Ishikawa (cell line): ENCODE data around the gene TMEM214.

Source experiments
- CEBPB ChIP-seq: IDR thresholded peaks from 2 replicates; pipeline ENCODE4 v1.6.1; 2012
- CREB1 ChIP-seq: IDR thresholded peaks from 2 replicates; pipeline ENCODE4 v1.6.1; 2012; ENCODE audit warnings: low read depth
- EGR1 ChIP-seq: IDR thresholded peaks from 2 replicates; pipeline ENCODE4 v1.6.1; 2012
- EP300 ChIP-seq: IDR thresholded peaks from 2 replicates; pipeline ENCODE4 v1.6.1; 2012; ENCODE audit warnings: borderline replicate concordance
- FOXM1 ChIP-seq: IDR thresholded peaks from 2 replicates; pipeline ENCODE4 v1.6.1; 2012; ENCODE audit warnings: low read depth, borderline replicate concordance
- MAX ChIP-seq: IDR thresholded peaks from 2 replicates; pipeline ENCODE4 v1.6.1; 2012
- NFIC ChIP-seq: IDR thresholded peaks from 2 replicates; pipeline ENCODE4 v1.6.1; 2012
- RAD21 ChIP-seq: IDR thresholded peaks from 2 replicates; pipeline ENCODE4 v1.6.1; 2012; ENCODE audit warnings: low read depth
- REST ChIP-seq: IDR thresholded peaks from 2 replicates; pipeline ENCODE4 v1.6.1; 2012; ENCODE audit warnings: low read depth, mild to moderate bottlenecking
- TAF1 ChIP-seq: IDR thresholded peaks from 2 replicates; pipeline ENCODE4 v1.6.1; 2012; ENCODE audit warnings: low read depth, mild to moderate bottlenecking
- TCF12 ChIP-seq: IDR thresholded peaks from 2 replicates; pipeline ENCODE4 v1.6.1; 2012; ENCODE audit warnings: low read depth
- TEAD4 ChIP-seq: IDR thresholded peaks from 2 replicates; pipeline ENCODE4 v1.6.1; 2012
- USF1 ChIP-seq: IDR thresholded peaks from 2 replicates; pipeline ENCODE4 v1.6.1; 2012
- YY1 ChIP-seq: IDR thresholded peaks from 2 replicates; pipeline ENCODE4 v1.6.1; 2012; ENCODE audit warnings: low read depth
- ZBTB7A ChIP-seq: IDR thresholded peaks from 2 replicates; pipeline ENCODE4 v1.6.1; 2012; ENCODE audit warnings: low read depth

The TMEM214 gene

GRCh38 chr2:27067385-27067784 lies 34.6 kb downstream of the TMEM214 start:
- TF ChIP-seq TEAD4 (no peak), EP300 (no peak), MAX (no peak), FOXM1 (no peak), CREB1 (no peak), TAF1 (no peak), USF1 (no peak), ZBTB7A (no peak), RAD21 (no peak), YY1 (no peak), TCF12 (no peak), EGR1 (no peak), NFIC (no peak)

- TF ChIP-seq REST (no peak), NFIC (no peak), TAF1 (no peak), USF1 (no peak), ZBTB7A (no peak), CEBPB (no peak), RAD21 (no peak), EGR1 (no peak), TEAD4 (no peak), FOXM1 (no peak), EP300 (no peak), CREB1 (no peak), MAX (no peak), YY1 (no peak), TCF12 (no peak)
Measured at GRCh38 chr2:27069436-27069835, 36.7 kb downstream of the TMEM214 start.

GRCh38 chr2:27069961-27070618 lies 37.3 kb downstream of the TMEM214 start:
- TF ChIP-seq CEBPB, result no peak
- TF ChIP-seq YY1, result no peak
- no peak for TF ChIP-seq RAD21
- TF ChIP-seq NFIC, result no peak
- no peak for TF ChIP-seq ZBTB7A
- no peak for TF ChIP-seq TCF12
- TF ChIP-seq TAF1, result no peak
- no peak for TF ChIP-seq EGR1
- TF ChIP-seq USF1, result no peak
- TF ChIP-seq REST, result no peak
- TF ChIP-seq TEAD4, result no peak
- TF ChIP-seq MAX, result no peak
- no peak for TF ChIP-seq FOXM1
- no peak for TF ChIP-seq CREB1
- no peak for TF ChIP-seq EP300

GRCh38 chr2:27070653-27071276 lies 38.0 kb downstream of the TMEM214 start:
- TF ChIP-seq REST, result no peak
- no peak for TF ChIP-seq CREB1
- no peak for TF ChIP-seq EGR1
- TF ChIP-seq EP300, result no peak
- TF ChIP-seq TCF12, result no peak
- no peak for TF ChIP-seq FOXM1
- TF ChIP-seq TAF1, result no peak
- TF ChIP-seq USF1, result no peak
- TF ChIP-seq CEBPB, result no peak
- no peak for TF ChIP-seq NFIC
- no peak for TF ChIP-seq MAX
- no peak for TF ChIP-seq TEAD4
- no peak for TF ChIP-seq YY1
- no peak for TF ChIP-seq RAD21
- no peak for TF ChIP-seq ZBTB7A
